Brain microvascular endothelial cell (primary cell): ENCODE measurements around the gene OR52D1.

ENCODE experiments used
- DNase-seq: peaks from one replicate; pipeline ENCODE4 v3.0.0-alpha.2; 2020
- H3K27ac ChIP-seq: fragments of 250-450 bp; sonication (Bioruptor Pico); 2 replicates; pipeline ENCODE4 v1.5.1; 2020; ENCODE audit warnings: mild to moderate bottlenecking, moderate library complexity
- H3K27me3 ChIP-seq: fragments of 250-450 bp; sonication (Bioruptor Pico); replicated peaks from 2 replicates; pipeline ENCODE4 v1.5.1; 2020; ENCODE audit warnings: mild to moderate bottlenecking
- H3K36me3 ChIP-seq: fragments of 250-450 bp; sonication (Bioruptor Pico); replicated peaks from 2 replicates; pipeline ENCODE4 v1.5.1; 2020; ENCODE audit warnings: mild to moderate bottlenecking
- H3K4me3 ChIP-seq: 2 replicates; pipeline ENCODE4 v1.5.1; 2011; ENCODE audit warnings: low read depth, mild to moderate bottlenecking, control low read depth, low read length, moderate library complexity
- in situ Hi-C: cut with HindIII; loops from 2 replicates; pipeline ENCODE4 v1.10.0; 2017; ENCODE audit warnings: low sequenced_read_pairs, low pct_ligation_motif_present
- TF ChIP-seq, protein P1 (sequence below): IDR thresholded peaks from 2 replicates; pipeline ENCODE4 v1.5.1; 2011; ENCODE audit warnings: low read depth, mild to moderate bottlenecking, moderate library complexity, low read length, control low read depth, inconsistent platforms; ENCODE audit errors: missing control alignments

OR52D1 gene

DNA sequence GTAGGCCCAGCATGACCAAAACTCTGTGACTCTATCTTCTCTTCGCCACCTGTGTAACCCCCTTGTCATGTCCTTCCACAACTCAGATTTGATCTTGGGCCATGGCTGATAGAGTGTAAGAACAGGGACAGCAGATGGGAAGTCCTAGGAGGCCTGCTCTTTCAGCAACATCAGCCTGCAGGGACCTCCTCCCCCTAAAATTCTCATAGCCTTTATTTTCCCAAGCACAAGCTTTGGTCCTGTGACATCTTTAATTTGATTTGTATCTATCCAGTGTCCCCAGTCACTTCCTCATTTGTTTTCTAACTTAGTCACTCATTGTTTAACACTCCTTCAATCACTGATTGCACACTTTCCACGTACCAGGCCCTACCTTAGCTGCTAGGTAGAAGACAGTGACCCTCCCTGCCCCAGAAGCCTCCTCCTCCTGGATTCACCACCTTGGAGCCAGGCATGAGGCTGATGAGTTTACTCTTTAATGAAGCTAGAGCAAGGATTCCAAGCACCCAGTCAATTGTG is 16.0 kb downstream of the OR52D1 start:
- in situ Hi-C loops = no loop called here
- TF ChIP-seq, protein P1, sequence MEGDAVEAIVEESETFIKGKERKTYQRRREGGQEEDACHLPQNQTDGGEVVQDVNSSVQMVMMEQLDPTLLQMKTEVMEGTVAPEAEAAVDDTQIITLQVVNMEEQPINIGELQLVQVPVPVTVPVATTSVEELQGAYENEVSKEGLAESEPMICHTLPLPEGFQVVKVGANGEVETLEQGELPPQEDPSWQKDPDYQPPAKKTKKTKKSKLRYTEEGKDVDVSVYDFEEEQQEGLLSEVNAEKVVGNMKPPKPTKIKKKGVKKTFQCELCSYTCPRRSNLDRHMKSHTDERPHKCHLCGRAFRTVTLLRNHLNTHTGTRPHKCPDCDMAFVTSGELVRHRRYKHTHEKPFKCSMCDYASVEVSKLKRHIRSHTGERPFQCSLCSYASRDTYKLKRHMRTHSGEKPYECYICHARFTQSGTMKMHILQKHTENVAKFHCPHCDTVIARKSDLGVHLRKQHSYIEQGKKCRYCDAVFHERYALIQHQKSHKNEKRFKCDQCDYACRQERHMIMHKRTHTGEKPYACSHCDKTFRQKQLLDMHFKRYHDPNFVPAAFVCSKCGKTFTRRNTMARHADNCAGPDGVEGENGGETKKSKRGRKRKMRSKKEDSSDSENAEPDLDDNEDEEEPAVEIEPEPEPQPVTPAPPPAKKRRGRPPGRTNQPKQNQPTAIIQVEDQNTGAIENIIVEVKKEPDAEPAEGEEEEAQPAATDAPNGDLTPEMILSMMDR = no peak
- Histone ChIP-seq H3K4me3 (no peak overlapping the region), H3K27ac (no peak overlapping the region), H3K27me3 (no peaks in the 10 kb centered on the region), H3K36me3 (no peaks in the 10 kb centered on the region)
- no peak for DNase-seq

DNA sequence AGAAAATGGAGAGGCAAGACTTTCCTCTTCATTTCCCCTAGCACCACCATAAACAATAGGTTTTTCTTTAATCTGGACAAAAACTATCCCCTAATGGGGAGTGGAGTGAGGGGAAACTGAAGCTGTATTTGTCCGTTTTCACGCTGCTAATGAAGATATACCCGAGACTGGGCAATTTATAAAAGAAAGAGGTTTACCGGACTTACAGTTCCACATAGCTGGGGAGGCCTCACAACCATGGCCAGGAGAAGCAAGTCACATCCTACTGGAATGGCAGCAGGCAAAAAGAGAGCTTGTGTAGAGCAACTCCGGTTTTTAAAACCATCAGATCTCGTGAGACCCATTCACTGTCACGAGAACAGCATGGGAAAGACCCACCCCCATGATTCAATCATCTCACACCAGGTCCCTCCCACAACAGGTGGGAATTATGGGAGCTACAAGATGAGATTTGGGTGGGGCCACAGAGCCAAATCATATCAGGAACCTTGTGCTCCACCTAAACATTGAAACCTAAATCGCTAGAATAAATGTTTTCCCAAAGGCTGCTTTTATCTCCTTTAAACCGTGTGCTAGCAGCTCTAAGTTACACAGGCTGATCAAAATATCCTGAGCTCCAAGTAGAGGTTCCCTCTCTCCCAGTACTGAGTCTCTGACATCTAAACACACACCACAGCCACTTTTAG is 17.0 kb downstream of the OR52D1 start:
- H3K4me3 ChIP-seq = no peak overlapping the region
- no peak for DNase-seq
- no peak overlapping the region for H3K27ac ChIP-seq
- TF ChIP-seq, protein P1 = no peak
- in situ Hi-C loops = no loop called here
- H3K27me3 ChIP-seq = no peaks in the 10 kb centered on the region
- H3K36me3 ChIP-seq = no peaks in the 10 kb centered on the region

DNA sequence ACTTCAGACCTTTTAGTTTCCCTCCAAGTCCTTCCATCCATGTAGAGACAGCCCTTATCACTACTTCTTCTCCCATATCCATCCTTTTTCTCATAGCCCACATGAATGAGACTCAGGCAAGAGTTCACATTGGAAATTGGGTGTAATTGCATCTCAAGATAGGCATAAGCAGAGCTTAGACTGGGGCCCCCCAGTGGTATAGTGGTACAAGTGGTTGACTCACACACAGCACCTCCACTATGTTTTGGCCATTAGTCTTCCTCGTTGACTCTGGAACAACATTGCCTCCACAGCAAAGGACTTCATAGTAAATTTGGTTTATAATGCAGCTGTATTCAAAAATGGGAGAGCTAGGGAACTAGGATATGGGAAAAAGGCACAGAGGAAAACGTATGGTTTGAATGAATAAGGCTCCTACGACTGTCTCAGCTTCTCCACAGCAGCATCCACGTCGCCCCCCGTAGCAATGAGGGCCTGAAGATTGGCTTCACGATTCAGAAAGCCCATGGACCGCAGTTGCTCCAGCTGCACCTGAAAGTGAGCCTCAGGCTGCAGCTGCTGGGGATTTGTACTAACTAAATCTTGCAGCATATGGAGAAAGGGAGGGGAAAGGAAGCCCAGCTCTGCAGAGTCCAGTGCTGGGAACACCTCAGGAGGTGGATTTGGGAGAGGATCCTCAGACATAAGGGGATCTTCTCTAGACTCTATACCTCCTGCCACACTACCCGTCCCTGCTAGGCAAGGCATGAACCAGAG is 18.9 kb downstream of the OR52D1 start:
- Histone ChIP-seq H3K36me3 (no peaks in the 10 kb centered on the region), H3K27ac (no peak overlapping the region), H3K4me3 (no peak overlapping the region), H3K27me3 (no peaks in the 10 kb centered on the region)
- in situ Hi-C loops = no loop called here
- no peak for DNase-seq
- TF ChIP-seq, protein P1 = no peak

DNA sequence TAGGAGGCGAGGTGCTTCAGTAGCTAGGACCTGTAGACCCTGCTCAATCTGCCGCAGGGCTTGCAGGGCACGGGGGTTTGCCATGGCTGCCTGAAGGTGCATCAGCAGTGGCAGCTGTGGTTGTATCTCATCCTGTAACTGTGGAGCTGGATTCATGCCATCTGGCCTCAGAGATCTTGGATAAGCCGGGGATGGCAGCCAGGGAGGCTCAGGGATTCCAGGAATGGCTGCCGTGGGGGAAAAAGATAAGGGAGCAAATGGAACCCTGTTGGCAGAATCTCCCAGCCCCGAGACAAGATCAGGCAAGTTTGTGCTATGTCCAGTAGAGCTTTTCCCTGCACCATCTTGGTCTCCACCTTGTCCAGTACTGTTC is 19.4 kb downstream of the OR52D1 start:
- DNase-seq = no peak
- Histone ChIP-seq H3K27me3 (no peaks in the 10 kb centered on the region), H3K27ac (no peak overlapping the region), H3K36me3 (no peaks in the 10 kb centered on the region), H3K4me3 (no peak overlapping the region)
- TF ChIP-seq, protein P1 = no peak
- in situ Hi-C loops = no loop called here

DNA sequence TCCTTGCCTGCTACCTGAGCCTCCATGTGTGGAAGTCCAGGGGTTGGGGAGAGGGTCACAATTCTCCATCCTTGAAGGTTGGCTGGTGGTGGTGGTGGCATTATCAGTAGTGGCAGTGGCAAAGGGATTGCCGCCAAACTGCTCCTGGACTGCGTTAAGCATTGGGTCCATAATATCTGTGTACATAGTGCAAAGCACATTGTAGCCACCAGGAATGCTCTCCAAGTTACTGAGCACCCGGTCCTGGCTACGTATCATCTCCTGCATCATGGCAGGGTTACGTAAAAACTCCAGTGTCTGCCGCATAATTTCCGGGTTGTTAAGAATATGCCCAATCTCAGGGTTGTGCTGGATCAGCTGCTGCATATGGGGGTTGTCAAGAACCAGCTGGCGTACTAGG is 20.1 kb downstream of the OR52D1 start:
- TF ChIP-seq, protein P1 = no peak
- in situ Hi-C loops = no loop called here
- H3K27me3 ChIP-seq = no peaks in the 10 kb centered on the region
- H3K27ac ChIP-seq = no peak overlapping the region
- DNase-seq = no peak
- no peak overlapping the region for H3K4me3 ChIP-seq
- H3K36me3 ChIP-seq = no peaks in the 10 kb centered on the region
